ENCODE data around the gene AKAIN1. TPM values are rescaled to one million over a fixed set of nuclear protein-coding genes. Genes with fewer than 3 reads are reported as not detected.

The AKAIN1 gene
- polyA plus RNA-seq, 1 of the 3 experiments (the other 2 are of a cell fraction): not detected

- H3K4me3 ChIP-seq (ENCODE audit: low read depth in 2 of 2, low read length in 1 of 2): no peak overlapping the region
- H3K27me3 ChIP-seq (ENCODE audit: insufficient read depth): no peaks in the 10 kb centered on the region
- 0% methylated on average over 2 of the region's 2 CpGs for WGBS (ENCODE audit: low lambda C conversion rate)
- H3K9ac ChIP-seq: no peak overlapping the region
- no peaks in the 10 kb centered on the region for H3K4me1 ChIP-seq (ENCODE audit: control insufficient read depth in 1 of 2, insufficient read depth in 2 of 2, low read depth in 1 of 2, low read length in 1 of 2)
- CTCF ChIA-PET: no interaction called here
- no peak for DNase-seq
- no peak overlapping the region for H3K4me2 ChIP-seq
- H4K20me1 ChIP-seq (ENCODE audit: insufficient read depth): no peaks in the 10 kb centered on the region
- H3F3A ChIP-seq (replicated peaks; ENCODE audit: insufficient read depth): no peaks in the 10 kb centered on the region
- H2AFZ ChIP-seq (ENCODE audit: low read depth): no peak overlapping the region
- no peaks in the 10 kb centered on the region for H3K36me3 ChIP-seq (replicated peaks in 1 of 2; ENCODE audit: control insufficient read depth in 1 of 2, insufficient read depth in 2 of 2, low read length in 1 of 2)
- no peak for TF ChIP-seq SMC3 (IDR thresholded peaks at IDR 0.05; ENCODE audit: low read depth, low read length)
- no peak for TF ChIP-seq EZH2phosphoT487 (IDR thresholded peaks at IDR 0.05; ENCODE audit: borderline replicate concordance, low read depth)
- TF ChIP-seq RAD21 (IDR thresholded peaks at IDR 0.05; ENCODE audit: low read length): no peak
- TF ChIP-seq GATA2 (CRISPR knock-in tag; IDR thresholded peaks at IDR 0.05): no peak
- no peak for TF ChIP-seq FOXM1 (IDR thresholded peaks at IDR 0.05; ENCODE audit: low read depth)
- H3K79me2 ChIP-seq (ENCODE audit: insufficient read depth): no peaks in the 10 kb centered on the region
- H3K27ac ChIP-seq (ENCODE audit: low read depth in 2 of 2, low read length in 1 of 2): no peak overlapping the region
- POLR2A ChIA-PET: no interaction called here
- H3K9me3 ChIP-seq: no peaks in the 10 kb centered on the region
- H3K9me2 ChIP-seq: no peaks in the 10 kb centered on the region
These were observed 32.2 kb downstream of the AKAIN1 start for GRCh38 chr18:5164903-5165302.

DNA sequence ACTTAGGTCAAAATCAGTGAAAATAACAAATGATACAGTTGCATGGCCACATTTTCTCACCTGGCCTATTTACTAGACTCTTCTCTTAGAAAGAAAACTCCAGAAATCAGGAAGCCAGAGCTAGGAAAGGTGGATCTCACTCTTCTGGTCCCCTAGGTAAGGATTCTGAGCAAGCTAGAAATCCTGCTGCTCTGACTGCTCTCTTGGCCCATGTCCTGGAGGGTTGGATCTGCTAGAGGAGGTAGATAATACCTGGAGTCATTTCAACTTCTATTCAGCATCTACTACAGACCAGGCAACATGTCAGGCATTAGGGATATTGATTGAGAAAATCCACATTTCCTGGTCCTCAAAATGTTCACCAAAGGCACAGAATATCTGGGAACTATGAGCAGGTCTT lies 34.9 kb downstream of the AKAIN1 start:
- Histone ChIP-seq H3K4me1 (ENCODE audit: control insufficient read depth in 1 of 2, insufficient read depth in 2 of 2, low read depth in 1 of 2, low read length in 1 of 2) (no peaks in the 10 kb centered on the region), H3K27ac (ENCODE audit: low read depth in 2 of 2, low read length in 1 of 2) (no peak overlapping the region), H3K9ac (no peak overlapping the region), H3K79me2 (ENCODE audit: insufficient read depth) (no peaks in the 10 kb centered on the region), H3K36me3 (replicated peaks in 1 of 2; ENCODE audit: control insufficient read depth in 1 of 2, insufficient read depth in 2 of 2, low read length in 1 of 2) (no peaks in the 10 kb centered on the region), H3F3A (replicated peaks; ENCODE audit: insufficient read depth) (no peaks in the 10 kb centered on the region), H4K20me1 (ENCODE audit: insufficient read depth) (no peaks in the 10 kb centered on the region), H3K27me3 (ENCODE audit: insufficient read depth) (no peaks in the 10 kb centered on the region), H3K4me2 (no peak overlapping the region), H3K9me3 (no peaks in the 10 kb centered on the region), H2AFZ (ENCODE audit: low read depth) (no peak overlapping the region), H3K4me3 (ENCODE audit: low read depth in 2 of 2, low read length in 1 of 2) (no peak overlapping the region), H3K9me2 (no peaks in the 10 kb centered on the region)
- CTCF ChIA-PET: no interaction called here
- POLR2A ChIA-PET: no interaction called here
- no peak for DNase-seq
- TF ChIP-seq POLR2AphosphoS5 (IDR thresholded peaks at IDR 0.05; ENCODE audit: low read depth, low read length) (no peak), CTCF (IDR thresholded peaks at IDR 0.05) (no peak), EZH2phosphoT487 (IDR thresholded peaks at IDR 0.05; ENCODE audit: borderline replicate concordance, low read depth) (no peak), RXRA (IDR thresholded peaks at IDR 0.05; ENCODE audit: borderline replicate concordance, low read depth) (no peak), NRF1 (IDR thresholded peaks at IDR 0.05; ENCODE audit: low read depth, low read length) (no peak), GATA2 (CRISPR knock-in tag; IDR thresholded peaks at IDR 0.05) (no peak), REST (IDR thresholded peaks at IDR 0.05; ENCODE audit: low read depth, low read length) (no peak), TEAD4 (IDR thresholded peaks at IDR 0.05; ENCODE audit: borderline replicate concordance, insufficient read depth) (no peak), USF2 (IDR thresholded peaks at IDR 0.05; ENCODE audit: borderline replicate concordance, low read depth, low read length) (no peak), FOXM1 (IDR thresholded peaks at IDR 0.05; ENCODE audit: low read depth) (no peak), TCF12 (IDR thresholded peaks at IDR 0.05) (no peak), CHD2 (IDR thresholded peaks at IDR 0.05; ENCODE audit: low read length, partially characterized antibody) (no peak)
- TF ChIP-seq, protein P1, sequence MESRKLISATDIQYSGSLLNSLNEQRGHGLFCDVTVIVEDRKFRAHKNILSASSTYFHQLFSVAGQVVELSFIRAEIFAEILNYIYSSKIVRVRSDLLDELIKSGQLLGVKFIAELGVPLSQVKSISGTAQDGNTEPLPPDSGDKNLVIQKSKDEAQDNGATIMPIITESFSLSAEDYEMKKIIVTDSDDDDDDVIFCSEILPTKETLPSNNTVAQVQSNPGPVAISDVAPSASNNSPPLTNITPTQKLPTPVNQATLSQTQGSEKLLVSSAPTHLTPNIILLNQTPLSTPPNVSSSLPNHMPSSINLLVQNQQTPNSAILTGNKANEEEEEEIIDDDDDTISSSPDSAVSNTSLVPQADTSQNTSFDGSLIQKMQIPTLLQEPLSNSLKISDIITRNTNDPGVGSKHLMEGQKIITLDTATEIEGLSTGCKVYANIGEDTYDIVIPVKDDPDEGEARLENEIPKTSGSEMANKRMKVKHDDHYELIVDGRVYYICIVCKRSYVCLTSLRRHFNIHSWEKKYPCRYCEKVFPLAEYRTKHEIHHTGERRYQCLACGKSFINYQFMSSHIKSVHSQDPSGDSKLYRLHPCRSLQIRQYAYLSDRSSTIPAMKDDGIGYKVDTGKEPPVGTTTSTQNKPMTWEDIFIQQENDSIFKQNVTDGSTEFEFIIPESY (IDR thresholded peaks at IDR 0.05; ENCODE audit: borderline replicate concordance, low read depth): no peak
